H54 (cell line): Measurements from ENCODE around the gene CFAP46.
"Not testable (repeated sequence)": the region's sequence is repeated elsewhere in the genome, so short reads cannot be mapped to it uniquely, and the experiment has no call there.

Experiments used
- DNase-seq: peaks from one replicate; pipeline ENCODE4 v3.0.0; 2011; ENCODE audit warnings: low spot score, mixed read lengths; ENCODE audit not compliant: insufficient read length
- FAIRE-seq: peaks from 3 replicates; lab custom pipeline; 2011; peaks lifted over from hg19 to GRCh38; lab: Jason Lieb, UNC
- POLR2A ChIP-seq: IDR thresholded peaks from 2 replicates; pipeline ENCODE4 v1.6.1; 2011; ENCODE audit warnings: low read depth, mild to moderate bottlenecking, low read length

CFAP46 gene

DNA sequence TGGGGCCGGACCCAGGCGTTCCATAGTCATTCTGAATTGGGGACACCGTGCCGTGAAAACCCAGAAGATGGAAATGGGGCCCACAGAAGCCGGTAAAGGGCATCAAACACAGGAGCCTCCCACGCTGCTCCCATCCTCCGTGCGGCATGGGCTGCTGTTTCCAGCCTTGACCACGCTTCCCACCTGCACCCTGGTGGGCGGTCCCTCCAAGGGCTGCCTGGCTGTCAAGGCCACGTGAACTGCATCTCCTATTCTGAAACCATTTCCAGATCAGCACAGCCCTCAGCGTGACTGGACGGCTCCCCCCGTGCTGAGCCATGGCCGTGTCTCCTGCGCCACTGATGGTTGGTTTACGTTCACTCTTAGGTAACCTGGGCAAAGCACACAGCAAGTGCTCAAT, 14.1 kb downstream of the CFAP46 start:
- DNase-seq (no peak), FAIRE-seq (no peak)
- no peak for TF ChIP-seq POLR2A

DNA sequence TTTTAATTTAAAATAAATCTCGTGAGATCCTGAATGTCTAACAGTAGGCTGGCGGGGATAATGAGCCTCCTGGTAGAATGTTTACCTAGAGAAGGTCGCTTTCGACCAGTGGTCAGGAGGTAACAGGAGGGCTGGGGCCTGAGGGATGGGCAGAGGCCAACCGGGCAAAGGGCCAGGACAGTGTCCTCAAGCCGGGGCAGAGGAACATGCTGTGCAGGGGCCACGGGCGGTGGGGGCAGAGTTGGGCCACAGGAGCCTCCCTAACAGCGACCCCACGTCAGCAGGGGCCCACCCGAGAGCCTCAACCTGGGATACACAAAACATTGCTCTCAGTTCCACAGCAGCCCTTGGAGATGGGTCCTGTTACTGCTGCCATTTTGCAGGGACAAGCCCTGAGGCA, 14.5 kb downstream of the CFAP46 start:
- DNase-seq (no peak), FAIRE-seq (no peak)
- TF ChIP-seq POLR2A = no peak

DNA sequence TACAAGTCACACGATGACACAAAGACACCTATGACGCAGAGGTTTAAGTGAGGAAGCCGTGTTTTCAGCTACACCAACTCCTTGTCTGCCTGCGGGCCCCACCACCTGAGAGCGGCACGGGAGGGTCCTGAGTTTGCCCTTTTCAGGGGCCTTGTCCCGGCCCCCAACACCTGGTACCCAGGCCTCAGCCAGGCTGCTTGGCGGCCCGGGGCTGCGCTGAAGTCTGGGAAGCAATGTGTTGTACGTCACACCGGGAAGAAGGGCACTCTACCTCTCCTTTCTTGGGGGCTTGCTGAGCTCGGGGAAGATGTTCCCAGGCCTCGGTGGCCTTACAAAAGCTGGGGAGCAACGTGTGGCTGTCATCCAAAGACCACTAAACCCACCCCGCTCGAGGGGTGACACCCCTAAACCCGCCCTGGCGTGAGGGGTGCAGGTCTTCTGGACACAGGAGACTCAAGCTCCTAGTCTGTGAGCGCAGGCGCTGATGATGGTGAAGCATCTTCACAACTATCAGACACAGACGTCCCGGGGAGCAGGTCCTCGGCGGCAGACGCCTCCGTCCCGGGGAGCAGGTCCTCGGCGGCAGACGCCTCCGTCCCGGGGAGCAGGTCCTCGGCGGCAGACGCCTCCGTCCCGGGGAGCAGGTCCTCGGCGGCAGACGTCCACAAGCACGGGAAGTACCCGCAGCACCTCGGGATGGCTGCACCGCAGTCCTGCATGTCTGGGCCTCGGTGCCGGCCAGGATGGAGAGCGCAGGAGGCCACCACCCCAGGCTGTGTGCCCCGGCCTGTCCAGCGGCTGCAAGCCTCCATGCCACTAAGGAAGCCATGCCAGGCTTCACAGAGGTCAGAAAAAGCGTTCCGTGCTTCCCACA, 15.4 kb downstream of the CFAP46 start:
- TF ChIP-seq POLR2A = no peak
- no peak for DNase-seq
- FAIRE-seq = no peak

DNA sequence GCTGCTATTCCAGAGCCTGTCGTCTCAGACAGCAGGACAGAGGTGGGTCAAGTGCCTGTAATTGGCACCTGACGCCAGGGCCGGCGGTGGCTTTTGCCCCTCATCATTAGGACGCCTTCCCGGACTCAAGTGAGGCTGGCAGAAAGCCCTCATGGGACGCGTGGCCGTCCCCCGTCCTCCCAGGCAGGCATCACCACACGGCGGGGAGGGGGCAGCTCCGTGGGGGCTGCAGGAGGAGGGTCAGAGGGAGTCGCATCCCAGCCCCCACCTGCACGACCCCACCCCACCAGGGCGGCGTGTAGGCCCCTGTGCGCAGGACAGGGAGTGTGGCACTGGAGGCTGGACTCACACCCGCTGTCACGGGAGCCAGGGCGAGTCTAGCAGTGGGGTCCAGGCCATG, 16.3 kb downstream of the CFAP46 start:
- TF ChIP-seq POLR2A = no peak
- DNase-seq (no peak), FAIRE-seq (no peak)

DNA sequence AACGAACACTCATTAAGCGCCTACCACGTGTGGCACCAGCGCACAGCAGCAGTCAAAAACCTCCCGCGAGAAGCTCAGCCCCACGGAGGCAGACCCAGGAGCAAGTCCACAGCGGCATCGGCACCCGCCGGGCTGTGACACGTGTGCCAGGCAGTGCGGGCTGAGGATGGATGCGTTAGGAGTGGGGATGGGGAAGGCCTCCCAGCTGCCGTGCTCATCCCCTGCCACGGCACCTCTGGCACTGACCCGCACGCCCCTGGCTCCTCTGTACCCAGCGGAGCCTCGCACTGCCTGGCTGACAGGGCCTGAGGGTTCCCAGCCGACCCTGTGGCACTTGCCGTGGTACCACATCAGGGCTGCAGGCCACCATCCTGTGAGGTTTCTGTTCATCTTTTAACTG, 16.8 kb downstream of the CFAP46 start:
- DNase-seq (no peak), FAIRE-seq (no peak)
- no peak for TF ChIP-seq POLR2A

DNA sequence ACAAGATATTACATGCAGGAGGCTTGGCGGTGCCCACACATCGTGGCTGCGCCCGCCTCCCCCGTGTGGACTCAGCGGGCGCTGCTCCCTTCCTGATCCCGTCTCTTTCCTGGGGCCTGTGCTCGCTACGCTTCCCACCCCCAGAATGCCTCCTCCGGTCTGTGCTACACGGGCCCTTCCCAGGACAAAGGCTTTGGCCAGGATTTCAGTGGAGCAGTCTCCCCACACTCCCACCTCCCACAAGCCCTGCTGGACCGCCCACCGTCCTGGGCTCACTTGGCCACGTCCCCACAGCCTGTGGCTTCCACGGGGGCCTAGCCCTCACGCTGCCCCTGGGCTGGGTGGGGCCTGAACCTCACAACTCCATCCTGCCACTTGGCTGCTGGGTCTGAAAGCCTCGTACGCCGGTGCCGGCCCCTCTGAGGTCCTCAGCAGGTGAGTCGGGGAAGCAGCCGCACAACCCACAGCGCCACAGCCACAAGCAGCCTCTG, 17.3 kb downstream of the CFAP46 start:
- FAIRE-seq (no peak), DNase-seq (no peak)
- no peak for TF ChIP-seq POLR2A

DNA sequence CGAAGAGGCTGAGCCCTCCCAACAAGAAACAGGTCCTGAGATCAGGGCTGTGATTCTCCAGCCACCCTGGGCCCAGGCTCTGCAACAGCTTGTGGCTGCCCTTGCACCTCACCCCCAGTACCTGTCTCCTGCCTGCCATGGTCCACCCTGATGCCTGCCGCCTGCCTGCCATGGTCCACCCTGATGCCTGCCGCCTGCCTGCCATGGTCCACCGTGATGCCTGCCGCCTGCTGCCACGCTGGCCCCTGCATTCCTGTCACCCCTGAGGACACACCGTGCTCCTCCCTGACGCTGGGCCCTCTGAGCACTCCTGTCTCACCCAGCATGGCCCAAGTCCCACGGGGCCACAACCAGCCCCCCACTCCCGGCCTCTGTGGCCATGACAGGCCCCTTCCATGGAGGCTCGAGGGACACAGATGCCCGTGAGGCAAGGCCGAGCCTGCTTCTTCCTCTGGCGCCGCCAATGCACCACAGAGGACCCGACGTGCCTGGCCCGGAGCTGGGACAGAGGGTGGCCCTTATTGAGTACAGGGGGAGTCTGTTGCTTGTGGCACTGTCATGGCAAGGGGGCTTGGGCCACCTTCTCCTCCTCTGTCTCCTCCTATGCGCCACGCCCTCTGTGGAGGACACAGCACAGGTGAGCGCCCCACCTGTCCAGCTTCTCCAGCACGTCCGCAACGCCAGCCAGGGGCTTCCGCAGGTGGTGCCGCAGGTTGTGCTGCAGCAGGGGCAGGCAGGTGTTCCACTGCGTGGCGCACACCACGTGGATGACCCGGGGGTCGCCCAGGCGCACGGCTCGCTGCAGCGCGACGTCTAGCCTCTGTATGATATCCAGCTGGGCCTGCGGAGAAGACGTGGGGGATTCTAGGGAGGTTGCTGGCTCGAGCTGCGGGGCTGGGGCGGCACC, 18.1 kb downstream of the CFAP46 start:
- FAIRE-seq (no peak), DNase-seq (no peak)
- TF ChIP-seq POLR2A = no peak

DNA sequence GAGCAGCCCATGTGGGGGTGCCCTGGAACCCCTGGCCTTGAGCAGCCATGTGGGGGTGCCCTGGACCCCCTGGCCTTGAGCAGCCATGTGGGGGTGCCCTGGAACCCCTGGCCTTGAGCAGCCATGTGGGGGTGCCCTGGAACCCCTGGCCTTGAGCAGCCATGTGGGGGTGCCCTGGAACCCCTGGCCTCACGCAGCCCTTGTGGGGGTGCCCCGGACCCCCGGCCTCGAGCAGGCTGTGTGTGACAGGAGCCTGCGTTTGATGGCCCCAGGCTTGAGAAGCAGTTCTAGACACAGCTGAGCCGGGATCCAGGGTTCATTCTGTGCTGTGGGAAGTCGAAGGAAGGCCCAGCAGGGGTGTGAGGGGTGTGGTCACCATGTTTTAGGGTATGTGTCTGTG, 19.0 kb downstream of the CFAP46 start:
- not testable (repeated sequence) for FAIRE-seq, DNase-seq

DNA sequence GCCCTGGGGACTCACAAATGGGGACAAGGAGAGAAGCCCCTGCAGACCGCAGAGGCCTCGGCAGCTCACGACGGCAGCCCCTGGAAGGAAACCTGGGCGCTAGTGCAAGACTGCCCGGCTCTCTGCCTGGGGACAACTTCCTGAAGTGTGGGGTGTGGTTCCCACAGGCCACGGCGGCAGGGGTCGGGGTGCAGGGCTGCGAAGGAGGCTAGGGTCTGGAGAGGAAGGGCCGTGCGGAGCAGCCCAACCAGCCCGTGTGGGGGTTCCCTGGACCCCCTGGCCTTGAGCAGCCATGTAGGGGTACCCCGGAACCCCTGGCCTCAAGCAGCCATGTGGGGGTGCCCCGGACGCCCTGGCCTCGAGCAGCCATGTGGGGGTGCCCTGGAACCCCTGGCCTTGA, 19.5 kb downstream of the CFAP46 start:
- FAIRE-seq = no peak
- TF ChIP-seq POLR2A = no peak
- DNase-seq = no peak

DNA sequence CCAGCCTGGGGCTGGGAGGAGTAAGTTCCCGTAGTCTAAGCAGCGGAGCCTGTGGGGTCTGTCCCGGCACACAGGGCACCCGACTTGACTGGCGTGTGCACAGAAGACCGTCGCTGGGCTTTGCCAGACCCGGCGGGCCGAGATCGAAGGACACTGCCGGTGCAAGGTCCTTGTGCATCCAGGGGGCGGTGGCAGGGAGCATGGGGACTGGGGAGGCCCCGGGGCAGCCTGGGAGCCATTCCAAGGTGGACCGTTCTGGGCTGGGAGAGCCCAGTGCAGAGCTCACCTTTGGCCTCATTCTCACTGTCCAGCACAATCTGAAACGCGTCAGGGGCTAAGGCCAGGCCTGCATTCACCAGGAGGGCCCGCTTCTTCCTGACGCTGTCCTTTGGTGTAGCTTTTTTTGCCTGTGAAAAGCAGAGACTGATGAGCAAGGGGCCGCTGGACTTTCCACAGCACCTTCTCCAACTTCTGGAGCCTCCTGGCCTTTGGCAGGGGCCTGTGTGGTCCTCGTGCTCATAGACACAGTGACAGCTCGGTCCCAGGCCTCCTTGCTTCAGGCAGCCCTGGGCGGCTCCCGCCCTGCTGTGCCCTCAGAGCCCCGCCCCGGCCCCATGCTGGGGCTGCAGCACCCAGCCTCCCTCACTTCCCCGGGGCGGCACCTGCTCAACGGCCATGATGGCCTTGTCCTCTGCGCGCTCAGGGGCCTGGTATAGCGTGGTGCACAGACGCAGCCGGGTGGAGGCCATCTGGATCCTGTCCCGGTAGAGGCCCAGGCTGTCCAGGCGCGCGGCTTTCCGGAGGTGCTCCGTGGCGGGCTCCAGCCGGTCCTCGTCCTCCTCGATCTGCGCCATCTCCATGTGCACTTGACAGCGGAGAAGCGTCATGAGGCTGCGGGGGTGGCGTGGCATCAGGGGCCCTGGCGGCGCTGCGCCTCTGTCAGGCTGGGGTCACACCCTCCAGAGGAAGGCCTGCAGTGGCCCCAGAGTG, 20.3 kb downstream of the CFAP46 start:
- FAIRE-seq (no peak), DNase-seq (no peak)
- no peak for TF ChIP-seq POLR2A

DNA sequence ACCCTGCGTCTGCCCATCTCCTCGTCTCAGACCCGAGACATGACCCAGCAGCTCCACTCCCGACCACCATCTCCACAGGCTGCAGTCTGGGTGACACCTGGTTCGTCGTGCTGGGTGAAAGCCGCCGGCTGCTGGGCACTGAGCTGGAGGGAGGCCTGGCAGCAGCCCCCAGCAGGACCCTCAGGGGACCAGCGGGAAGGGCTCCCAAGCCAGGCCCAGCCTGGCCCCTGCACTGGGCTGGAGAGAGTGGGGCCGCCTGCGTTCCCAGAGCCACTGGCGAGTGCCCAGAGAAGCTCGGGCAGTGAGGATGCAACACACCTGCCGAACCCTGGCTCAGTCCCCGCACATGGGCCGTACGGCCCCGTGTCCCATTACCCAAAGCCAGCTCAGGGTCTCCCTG, 21.3 kb downstream of the CFAP46 start:
- no peak for TF ChIP-seq POLR2A
- FAIRE-seq (no peak), DNase-seq (no peak)

DNA sequence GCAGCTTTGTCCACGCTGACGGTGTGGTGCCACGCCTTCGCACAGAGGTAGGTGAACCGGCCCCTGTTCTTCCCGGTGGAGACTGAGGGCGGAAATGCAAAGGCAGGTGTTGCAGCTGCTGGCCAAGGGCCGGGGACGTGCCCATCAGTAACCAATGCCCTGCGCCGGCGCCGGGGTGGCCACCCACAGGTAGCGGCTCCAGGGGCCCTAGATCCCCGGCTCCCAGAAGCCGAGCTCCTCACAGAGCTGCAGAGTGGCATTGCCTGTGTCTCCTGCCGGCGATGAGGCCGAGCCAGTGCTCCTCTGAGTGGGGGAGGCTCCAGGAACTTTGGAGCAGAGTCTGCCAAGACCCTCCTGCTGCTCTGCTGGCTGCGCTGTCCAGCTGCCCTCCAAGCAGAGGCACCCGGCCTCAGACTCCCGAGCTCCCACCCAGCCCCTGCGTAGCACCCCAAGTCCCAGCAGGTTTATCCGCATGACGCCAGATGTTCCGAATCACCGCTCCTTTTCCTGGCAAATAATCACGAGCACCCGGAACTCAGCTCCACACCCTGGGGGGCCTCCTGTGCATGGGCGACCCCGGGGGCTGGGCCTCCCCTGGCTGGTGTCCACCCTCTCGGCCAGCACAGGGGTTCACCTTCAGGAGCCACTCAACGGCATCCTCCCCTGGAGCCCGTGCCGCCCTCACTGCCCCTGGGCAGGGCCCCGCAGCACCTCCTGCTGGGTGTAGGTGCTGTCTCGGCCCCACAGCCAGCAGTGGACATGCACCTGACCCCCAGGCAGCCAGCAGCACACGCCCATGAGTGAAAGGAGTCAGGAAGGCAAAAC, 22.1 kb downstream of the CFAP46 start:
- TF ChIP-seq POLR2A = no peak
- DNase-seq (no peak), FAIRE-seq (no peak)
